GM03348 (cell line): ENCODE results near the gene ZP3.
"Not testable (repeated sequence)": the region's sequence is repeated elsewhere in the genome, so short reads cannot be mapped to it uniquely, and the experiment has no call there.

Experiments
- DNase-seq: peaks from one replicate; pipeline ENCODE4 v3.0.0; 2012; ENCODE audit warnings: low spot score

The ZP3 gene

DNA sequence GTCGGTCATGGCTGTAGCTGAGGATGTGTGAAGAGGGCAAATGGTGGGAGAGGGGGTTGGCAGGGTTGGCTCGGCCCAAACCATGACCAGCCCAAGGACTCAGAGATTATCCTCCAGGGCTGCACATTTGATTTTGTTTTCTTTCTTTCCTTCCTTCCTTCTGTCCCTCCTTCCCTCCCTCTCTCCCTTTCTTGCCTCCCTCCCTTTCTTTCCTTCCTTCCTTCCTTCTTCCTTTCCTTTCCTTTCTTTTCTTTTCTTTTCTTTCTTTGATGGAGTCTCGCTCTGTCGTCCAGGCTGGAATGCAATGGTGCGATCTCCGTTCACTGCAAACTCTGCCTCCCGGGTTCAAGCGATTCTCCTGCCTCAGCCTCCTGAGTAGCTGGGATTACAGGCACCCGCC is 19.0 kb upstream of the ZP3 start:
- DNase-seq: no peak

DNA sequence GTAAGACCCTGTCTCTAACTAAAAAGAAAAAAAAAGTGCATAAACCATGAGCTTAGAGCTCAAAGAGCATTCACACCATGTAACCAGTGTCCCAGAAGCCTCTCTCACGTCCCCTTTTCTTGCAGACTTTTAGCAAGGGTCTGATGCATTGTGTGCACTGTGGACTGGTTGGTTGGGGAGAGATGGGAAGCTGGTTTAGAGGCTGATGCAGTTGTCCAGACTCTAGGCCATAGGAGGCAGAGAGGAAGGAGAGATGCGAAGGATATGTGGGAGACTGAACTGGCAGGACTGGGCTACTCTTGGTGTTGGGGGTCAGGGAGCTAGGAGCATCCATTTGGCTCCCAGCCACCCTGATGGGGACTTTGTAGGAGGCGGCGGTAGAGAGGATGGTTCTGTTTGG is 17.0 kb upstream of the ZP3 start:
- DNase-seq: no peak

DNA sequence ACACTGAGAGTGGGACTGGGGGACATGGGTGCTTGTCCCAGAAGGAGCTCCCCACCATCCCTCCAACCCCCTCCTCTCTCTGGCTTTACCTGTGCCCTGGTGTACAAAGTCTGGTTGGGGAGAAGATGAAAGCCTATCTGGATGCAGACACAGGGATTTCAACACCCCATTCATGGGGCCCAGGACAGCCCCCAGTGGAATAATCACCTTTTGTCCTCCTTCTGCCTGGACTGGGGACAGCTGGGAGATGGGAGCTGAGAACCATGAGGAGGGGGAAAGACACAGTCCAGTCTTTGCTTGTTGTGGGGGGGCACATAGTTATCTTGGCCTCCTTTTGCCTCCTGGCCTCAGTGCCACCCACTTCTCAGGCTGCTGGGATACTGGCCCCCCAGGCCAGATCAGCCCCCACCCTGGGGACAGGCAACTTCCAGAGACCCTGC is 16.6 kb upstream of the ZP3 start:
- DNase-seq: no peak

DNA sequence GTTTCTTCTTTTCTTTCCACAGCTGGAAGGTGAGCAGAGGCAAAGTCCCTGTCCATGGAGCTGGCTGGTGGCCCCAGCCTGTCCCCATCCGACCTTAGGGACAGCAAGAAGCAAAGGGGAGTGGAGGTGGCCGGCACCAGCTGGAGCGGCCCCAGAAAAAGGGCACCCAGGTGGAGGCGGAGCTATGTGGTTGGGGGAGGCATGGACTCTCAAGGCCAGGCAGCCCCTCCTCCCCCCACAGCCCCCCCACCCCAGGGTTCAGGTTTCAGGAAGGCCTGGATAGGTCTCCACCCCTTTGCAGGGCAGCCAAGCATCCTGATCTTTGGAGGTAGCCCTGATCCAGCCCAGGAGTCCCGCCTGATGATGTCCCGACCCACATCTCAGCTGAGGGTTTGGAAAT is 15.2 kb upstream of the ZP3 start, which contains the start of gene SSC4D:
Gene SSC4D (minus strand): TSS at position 161 of the 400 bp plus-strand sequence. CDS start 5,258 bp downstream, outside the sequence.
- no peak for DNase-seq

DNA sequence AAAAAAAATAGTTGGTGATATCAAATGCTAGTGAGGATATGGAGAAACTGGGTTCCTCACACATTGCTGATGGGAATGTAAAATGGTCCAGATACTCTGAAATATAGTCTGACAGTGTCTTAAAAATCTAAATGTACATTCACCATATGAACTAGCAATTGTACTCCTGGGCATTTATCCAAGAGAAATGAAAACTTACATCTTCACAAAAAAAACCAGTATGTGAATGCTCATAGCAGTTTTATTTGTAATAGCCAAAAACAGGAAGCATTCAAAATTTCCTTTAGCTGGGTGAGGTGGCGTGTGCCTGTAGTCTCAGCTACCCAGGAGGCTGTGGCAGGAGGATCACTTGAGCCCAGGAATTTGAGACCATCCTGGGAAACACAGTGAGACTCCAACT is 13.1 kb upstream of the ZP3 start:
- no peak for DNase-seq

DNA sequence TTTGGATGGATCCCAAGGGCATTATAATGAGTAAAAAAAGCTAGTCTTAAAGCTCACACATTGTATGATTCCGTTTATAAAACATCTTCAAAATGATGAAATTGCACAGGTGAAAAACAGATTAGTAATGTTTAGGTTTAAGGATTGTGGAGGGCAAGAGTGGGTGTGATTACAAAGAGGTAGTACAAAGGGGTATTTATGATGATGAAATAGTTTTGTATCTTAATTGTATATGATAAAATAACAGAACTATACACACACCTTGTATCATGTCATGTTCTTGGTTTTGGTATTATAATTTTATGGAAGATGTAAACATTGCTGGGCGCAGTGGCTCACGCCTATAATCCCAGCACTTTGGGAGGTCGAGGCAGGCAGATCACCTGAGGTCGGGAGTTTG is 12.5 kb upstream of the ZP3 start:
- DNase-seq: no peak

DNA sequence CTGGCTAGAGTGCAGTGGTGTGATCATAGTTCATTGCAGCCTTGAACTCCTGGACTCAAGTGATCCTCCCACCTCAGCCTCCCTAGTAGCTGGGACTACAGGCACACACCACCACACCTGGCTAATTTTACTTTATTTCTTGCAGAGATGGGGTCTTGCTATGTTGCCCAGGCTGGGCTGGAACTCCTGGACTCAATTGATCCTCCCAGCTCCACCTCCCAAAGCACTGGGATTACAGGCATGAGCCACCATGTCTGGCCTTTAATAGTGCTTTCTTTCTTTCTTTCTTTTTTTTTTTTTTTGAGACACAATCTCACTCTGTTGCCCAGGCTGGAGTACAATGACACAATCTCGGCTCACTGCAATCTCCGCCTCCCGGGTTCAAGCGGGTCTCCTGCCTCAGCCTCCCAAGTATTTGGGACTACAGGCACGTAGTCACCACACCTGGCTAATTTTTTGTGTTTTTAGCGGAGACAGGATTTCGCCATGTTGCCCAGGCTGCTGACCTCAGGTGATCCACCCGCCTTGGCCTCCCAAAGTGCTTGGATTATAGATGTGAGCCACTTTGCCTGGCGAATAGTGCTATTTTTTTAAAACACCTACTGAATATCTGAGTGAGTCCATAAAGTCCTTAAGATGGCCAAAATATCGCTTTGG is 7.0 kb upstream of the ZP3 start:
- DNase-seq: not testable (repeated sequence)

DNA sequence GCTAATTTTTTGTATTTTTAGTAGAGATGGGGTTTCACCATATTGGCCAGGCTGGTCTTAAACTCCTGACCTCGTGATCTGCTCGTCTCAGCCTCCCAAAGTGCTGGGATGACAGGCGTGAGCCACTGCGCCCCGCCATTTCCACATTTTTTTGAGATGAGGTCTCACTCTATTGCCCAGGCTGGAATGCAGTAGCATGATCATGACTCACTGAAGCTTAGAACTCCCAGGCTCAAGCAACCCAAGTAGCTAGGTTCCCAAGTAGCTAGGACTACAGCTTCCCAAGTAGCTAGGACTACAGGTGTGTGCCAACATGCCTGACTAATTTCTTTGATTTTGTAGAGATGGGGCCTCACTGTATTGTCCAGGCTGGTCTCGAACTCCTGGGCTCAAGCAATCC is 3.7 kb upstream of the ZP3 start:
- peak; percentile 63 for DNase-seq

DNA sequence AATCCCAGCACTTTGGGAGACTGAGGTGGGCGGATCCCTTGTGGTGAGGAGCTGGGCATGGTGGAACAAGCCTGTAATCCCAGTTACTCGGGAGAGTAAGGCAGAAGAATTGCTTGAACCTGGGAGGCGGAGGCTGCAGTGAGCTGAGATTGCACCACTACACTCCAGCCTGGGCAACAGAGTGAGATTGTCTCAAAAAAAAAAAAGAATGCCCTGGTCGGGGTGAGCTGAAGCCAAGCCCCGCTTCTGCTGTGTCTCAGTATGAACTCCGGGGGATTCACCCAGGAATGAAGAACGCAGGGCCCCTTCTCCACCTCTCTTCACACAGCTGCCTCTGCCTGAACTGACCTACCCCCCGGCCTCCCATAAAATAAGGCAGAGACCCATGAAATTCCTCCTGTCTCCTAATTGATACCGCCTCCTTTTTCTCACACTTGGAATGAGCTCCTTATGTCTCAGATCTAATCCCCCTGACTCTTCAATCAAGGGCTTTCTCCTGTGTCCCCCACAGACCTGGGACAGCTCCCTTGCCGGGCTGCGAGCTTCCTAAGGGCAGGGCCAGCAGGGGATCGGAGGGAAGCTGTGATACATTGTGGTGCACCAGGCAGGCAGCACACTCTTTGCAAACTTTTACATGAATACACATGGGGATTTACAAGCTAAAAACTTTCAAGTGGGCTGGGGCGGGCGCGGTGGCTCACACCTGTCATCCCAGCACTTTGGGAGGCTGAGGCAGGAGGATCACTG is 911 bp upstream of the ZP3 start:
- DNase-seq: peak; percentile 20

DNA sequence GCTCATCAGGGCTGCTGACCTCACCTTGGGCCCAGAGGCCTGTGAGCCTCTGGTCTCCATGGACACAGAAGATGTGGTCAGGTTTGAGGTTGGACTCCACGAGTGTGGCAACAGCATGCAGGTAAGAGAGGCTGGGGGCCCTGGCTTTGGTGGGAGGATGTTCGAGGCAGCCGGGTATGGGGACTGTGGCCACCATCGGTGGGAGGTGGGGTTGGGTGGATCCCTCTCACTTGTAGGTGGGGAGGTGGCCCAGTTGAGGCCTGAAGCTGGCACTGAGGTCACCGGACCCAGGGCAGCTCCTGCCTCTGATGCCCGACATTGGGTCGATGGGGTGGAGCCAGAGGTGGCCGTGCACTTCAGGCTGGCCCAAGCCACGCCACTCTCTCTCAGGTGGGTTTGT is 406 bp downstream of the ZP3 start:
- DNase-seq: no peak

DNA sequence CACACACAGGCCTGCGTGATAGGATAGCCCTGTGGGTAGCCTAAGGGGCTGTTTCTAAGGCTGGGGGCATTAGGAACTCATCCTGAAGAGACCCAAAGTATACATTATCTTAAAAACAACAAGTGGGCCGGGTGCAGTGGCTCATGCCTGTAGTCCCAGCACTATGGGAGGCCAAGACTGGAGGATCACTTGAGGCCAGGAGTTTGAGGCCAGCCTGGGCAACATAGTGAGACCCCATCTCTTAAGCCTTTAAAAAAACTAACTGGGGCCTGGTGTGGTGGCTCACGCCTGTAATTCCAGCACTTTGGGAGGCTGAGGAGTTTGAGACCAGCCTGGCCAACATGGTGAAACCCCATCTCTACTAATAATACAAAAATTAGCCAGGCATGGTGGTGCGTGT is 808 bp downstream of the ZP3 start:
- DNase-seq: not testable (repeated sequence)

DNA sequence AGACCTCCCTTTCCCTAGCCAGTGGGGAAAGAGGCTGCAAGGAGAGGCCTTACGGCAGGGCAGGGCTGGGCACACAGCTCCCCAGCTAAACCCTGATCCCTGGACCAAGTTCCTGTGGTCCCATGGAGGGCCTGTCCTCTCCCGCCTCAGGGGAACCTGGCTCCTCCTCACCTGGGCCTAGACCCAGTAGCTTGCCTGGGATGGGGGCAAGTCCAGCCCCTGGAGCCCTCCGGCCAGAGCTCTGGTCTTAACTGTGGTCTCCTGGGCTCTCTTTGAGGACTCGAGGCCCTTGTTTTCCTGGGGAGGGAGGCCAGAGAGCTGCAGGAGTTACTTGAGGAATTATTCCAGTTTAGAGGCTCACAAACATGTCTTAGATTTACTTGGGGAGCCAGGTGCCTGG is 1.5 kb downstream of the ZP3 start:
- no peak for DNase-seq

DNA sequence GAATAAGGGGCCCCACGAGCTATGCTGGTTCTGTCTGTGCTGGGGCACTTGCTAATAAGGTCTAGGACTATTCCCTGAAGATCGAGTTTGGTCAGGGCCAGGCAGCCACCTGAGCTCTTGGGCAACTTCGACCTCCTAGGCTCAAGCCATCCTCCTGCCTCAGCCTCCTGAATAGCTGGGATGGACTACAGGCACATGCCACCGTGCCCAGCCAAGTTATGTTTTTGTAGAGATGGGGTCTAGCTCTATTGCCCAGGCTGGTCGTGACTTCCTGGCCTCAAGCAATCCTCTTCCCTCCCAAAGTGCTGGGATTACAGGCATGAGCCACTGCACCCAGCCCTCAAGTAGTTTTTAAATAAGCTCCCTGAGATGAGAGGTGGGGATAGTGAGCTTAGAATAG is 2.9 kb downstream of the ZP3 start:
- DNase-seq: no peak

DNA sequence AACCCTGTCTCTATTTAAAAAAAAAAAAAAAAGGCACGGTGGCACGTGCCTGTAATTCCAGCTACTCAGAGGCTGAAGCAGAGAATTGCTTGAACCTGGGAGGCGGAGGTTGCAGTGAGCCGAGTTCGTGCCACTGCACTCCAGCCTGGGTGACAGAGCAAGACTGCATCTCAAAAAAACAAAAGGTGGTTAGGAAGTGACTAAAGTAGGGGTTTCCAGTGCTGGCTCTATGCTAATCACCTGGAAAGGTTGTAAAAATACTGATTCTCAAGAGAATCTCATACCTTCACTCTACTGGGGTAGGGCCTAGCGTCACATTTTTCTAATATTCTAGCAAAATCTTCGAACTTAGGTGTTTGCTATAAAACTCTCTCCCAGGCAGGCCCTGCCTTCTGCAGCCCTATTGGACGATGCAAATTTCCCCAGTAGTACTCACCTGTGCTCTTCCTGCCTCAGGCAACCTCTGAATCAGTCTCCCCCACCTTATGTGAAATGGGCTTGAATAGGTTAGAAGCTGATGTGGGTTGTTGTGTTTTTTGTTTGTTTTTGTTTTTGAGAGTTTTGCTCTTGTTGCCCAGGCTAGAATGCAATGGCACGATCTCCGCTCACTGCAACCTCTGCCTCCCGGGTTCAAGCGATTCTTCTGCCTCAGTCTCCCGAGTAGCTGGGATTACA is 3.5 kb downstream of the ZP3 start:
- DNase-seq: no peak

DNA sequence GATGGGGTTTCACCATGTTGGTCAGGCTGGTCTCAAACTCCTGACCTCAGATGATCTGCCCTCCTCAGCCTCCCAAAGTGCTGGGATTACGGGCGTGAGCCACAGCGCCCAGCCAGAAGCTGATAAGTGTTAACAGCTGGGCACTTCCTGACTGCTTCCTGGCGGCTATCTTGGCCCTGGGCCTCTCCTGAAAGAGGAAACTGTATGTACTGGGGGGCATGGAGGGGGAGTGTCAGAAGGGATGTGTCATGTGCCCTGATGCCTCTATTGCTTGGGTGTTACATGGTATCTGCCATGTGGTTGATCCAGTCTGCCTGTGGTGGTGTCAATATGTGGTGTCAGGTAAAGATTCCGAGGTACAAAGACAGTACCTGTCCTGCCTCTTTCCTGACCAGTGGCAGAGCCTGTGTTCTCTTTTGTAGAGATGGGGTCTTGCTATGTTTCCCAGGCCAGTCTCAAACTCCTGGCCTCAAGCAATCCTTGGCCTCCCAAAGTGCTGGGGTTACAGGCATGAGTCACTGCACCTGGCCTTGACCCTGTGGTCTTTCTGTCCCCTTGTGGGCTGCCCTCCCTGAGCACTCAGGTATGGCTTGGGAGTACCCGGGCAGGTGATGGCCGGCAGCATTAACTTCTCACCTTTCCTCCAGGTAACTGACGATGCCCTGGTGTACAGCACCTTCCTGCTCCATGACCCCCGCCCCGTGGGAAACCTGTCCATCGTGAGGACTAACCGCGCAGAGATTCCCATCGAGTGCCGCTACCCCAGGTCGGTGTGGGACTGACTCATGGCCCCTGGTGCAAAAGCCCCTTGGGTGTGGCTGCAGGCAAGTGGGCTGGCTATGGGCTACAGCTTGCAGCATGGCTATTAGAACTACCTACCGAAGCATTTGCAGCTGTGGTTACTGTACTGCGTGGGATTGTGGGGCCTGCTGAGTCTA is 4.4 kb downstream of the ZP3 start:
- no peak for DNase-seq

DNA sequence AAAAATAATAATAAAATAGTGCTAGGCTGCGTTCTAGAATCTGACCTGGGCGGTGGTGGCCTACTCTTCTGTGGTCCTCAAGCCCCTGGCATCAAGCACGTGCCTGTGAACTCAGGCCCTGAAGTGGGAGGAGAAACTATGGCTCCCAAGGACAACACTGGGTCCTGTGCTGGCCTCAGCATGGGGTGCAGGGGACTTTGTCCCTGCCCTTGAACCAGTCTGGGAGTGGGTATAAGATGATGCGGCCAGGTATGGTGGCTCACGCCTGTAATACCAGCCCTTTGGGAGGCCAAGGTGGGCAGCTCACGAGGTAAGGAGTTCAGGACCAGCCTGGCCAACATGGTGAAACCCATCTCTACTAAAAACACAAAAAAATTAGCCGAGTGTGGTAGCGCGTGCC is 5.5 kb downstream of the ZP3 start:
- DNase-seq: no peak

DNA sequence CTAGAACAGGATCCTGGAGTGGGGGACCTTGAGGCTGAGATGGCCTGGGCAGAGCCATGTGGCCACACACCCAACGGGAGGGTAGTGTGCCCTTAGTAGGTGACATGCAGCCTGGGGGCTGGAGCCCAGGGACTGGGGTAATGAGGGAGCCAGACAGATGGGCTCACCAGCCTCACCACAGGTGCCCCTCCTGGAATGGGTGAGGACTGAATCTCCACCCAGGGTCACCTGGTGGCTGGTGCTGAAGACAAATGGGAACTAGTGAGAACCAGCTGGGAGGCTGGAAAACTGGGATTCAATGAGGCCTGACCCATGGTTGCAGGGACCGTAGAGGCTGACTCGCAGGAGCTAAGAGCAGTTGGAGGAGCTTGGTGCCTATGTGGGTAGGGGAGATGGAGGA is 6.1 kb downstream of the ZP3 start:
- no peak for DNase-seq

DNA sequence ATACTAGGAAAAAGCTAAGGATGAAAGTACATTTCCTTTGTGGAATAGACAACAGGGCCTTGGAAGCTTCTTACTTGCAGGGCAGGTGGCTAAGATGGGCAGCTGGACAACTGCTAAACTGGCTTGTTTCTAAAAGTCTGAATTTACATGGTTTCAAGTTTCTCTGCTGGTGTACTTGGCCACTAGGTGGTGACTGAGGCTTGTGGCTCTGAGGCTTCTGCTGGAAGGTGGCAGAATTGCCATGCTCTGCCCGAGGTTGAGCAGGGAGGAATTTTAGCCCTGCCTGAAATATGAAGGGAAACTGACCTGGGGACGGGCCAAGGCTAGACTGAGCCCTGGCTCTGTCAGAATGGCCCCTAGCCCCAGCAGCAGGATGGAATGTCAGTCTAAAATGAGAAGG is 13.1 kb downstream of the ZP3 start:
- DNase-seq: not testable (repeated sequence)

DNA sequence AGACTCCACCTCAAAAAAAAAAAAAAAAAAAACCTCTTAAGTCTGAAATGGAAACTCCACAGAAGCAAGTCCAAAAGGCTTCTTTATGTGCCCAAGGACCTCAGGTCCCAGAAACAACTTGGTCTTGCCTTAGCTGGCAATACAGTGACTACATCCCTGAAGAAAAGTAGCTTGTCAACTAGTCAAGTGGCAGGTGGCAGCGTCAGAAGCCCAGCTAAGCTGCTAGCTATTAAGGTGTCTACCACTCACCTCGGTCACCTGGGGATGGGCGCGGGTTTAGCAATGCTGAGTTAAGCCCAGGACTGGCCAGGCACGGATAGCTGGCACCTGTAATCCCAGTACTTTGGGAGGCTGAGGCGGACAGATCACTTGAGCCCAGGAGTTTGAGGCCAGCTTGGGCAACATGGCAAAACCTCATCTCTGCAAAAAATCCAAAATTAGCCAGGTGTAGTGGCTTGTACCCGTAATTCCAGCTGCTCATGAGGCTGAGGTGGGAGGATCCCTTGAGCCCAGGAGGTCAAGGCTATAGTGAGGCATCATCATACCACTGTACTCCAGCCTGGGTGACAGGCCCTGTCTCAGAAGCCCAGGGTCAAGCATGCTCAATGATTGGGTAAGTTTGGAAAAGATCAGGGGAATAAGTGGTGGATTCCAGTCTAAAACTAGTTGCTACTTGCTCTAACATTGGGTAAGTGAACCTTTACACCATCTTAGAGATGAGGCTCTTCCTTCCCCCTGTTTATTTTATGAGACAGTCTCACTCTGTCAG is 14.6 kb downstream of the ZP3 start:
- DNase-seq: not testable (repeated sequence)

DNA sequence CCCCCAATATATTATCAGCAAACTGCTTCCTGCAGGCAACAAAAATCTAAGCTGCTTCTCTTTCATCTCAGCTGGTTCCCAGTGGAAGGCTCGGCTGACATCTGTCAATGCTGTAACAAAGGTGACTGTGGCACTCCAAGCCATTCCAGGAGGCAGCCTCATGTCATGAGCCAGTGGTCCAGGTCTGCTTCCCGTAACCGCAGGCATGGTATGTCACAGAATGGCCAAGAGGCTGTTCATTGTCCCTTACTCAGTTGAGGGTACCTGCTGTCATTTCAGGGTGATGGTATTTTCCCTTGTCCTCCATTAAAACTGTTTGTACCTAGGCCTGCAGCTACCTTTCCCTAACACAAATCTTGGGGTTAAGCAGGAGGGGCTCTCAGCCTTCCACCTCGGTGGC is 15.7 kb downstream of the ZP3 start:
- DNase-seq: not testable (repeated sequence)

DNA sequence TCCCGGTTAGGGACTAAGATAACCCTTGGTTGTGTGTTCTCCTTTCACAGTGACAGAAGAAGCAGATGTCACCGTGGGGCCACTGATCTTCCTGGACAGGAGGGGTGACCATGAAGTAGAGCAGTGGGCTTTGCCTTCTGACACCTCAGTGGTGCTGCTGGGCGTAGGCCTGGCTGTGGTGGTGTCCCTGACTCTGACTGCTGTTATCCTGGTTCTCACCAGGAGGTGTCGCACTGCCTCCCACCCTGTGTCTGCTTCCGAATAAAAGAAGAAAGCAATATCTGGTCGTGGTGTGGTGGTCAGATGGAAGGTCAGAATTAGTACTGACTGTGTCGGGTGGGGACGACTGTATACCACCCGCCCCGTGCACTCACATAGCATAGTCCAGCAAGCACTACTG is 17.0 kb downstream of the ZP3 start:
- not testable (repeated sequence) for DNase-seq
